ENCODE data around the gene CDON. TPM values are rescaled to one million over a fixed set of nuclear protein-coding genes. Genes with fewer than 3 reads are reported as not detected.

The CDON gene
- total RNA-seq, 2 donors from 2014 or later, result 2.3 to 10.5 TPM

DNA sequence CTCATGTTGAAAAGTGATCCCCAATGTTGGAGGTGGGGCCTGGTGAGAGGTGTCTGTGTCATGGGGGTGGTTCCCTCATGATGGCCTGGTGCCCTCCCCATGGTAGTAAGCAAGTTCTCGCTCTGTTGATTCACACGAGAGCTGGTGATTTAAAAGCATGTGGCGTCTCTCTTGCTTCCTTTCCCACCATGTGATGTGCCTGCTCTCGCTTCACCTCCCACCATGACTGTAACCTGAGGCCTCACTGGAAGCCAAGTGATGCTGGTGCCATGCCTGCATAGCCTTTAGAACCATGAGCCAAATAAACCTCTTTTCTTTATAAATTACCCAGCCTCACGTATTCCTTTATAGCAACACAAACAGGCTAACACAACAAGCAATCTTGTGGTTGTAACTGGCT, 64.4 kb downstream of the CDON start:
- H3K9me3 ChIP-seq, result no peaks in the 10 kb centered on the region
- intact Hi-C loops (cut with DNase I), result no loop called here
- H3K27me3 ChIP-seq, result no peaks in the 10 kb centered on the region
- TF ChIP-seq, protein P1, sequence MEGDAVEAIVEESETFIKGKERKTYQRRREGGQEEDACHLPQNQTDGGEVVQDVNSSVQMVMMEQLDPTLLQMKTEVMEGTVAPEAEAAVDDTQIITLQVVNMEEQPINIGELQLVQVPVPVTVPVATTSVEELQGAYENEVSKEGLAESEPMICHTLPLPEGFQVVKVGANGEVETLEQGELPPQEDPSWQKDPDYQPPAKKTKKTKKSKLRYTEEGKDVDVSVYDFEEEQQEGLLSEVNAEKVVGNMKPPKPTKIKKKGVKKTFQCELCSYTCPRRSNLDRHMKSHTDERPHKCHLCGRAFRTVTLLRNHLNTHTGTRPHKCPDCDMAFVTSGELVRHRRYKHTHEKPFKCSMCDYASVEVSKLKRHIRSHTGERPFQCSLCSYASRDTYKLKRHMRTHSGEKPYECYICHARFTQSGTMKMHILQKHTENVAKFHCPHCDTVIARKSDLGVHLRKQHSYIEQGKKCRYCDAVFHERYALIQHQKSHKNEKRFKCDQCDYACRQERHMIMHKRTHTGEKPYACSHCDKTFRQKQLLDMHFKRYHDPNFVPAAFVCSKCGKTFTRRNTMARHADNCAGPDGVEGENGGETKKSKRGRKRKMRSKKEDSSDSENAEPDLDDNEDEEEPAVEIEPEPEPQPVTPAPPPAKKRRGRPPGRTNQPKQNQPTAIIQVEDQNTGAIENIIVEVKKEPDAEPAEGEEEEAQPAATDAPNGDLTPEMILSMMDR (IDR thresholded peaks at IDR 0.05), result no peak
- H3K4me1 ChIP-seq, result no peaks in the 10 kb centered on the region
- no peak overlapping the region for H3K9ac ChIP-seq (ENCODE audit: low read depth in 2 of 2, low read length in 2 of 2)
- no peaks in the 10 kb centered on the region for H3K36me3 ChIP-seq
- no peak overlapping the region for H3K27ac ChIP-seq
- no peak for DNase-seq
- H3K4me3 ChIP-seq, result no peak overlapping the region

DNA sequence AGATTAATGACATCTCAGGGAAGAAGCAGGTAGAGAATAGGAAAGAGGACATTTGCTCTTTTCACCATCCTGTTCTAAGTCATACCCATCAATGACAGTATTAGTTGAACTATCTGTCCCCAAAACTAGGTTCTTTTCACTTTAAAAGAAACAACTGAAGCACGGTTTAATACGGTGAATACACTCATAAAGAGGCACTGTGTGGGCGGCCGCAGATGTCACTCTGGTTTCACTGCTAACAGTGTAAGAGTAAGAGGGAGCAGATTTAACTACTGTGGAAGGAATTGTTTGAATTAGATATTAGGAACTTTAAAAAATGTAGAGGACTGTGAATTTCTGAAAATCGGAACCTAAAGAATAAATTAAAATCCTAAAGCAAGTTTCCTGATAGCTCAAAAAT, 67.4 kb downstream of the CDON start:
- Histone ChIP-seq H3K9ac (ENCODE audit: low read depth in 2 of 2, low read length in 2 of 2) (no peak overlapping the region), H3K9me3 (no peaks in the 10 kb centered on the region), H3K4me1 (no peaks in the 10 kb centered on the region), H3K4me3 (no peak overlapping the region), H3K27me3 (no peaks in the 10 kb centered on the region), H3K27ac (no peak overlapping the region), H3K36me3 (no peaks in the 10 kb centered on the region)
- DNase-seq, result no peak
- TF ChIP-seq, protein P1 (IDR thresholded peaks at IDR 0.05), result no peak
- intact Hi-C loops (cut with DNase I), result no loop called here

DNA sequence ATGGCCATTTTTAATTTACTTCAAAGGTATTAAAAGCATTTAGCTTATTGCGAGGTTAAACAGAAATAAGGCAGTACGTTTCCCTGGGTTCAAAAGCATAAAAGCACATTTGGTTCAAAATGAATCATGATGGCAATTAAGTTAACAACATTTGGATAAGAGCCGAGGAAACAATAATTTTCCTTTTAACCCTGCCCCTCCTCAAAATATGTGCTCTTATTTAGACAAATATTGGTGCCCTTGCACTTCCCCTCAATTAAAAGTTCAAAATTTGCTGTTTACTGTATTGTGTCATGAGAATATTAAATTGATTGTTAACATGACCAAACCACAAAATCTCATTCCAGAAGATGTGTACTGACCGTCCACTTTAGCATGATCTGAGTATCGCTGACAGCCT, 68.2 kb downstream of the CDON start:
- Histone ChIP-seq H3K27me3 (no peaks in the 10 kb centered on the region), H3K4me1 (no peaks in the 10 kb centered on the region), H3K9ac (ENCODE audit: low read depth in 2 of 2, low read length in 2 of 2) (no peak overlapping the region), H3K4me3 (no peak overlapping the region), H3K36me3 (no peaks in the 10 kb centered on the region), H3K27ac (no peak overlapping the region), H3K9me3 (no peaks in the 10 kb centered on the region)
- intact Hi-C loops (cut with DNase I), result no loop called here
- no peak for DNase-seq
- TF ChIP-seq, protein P1 (IDR thresholded peaks at IDR 0.05), result no peak

DNA sequence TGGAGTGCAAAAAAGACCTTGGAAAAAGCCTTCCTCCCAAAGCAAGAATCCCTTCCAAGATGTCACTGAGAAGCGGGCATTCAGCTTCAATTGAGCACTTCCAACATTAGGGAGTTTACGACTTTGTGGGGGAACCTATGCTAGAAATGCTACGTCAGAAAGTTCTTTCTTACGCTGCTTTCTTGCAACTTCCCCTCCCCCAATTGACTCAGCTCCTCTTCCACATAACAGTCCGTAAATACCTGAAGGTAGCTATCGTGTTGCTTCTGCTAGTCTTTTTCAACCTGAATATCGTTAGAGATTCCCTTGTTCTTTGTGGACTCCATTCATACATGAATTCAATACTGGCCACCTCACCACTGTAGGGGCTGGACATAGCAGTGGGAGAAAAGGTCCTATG, 69.8 kb downstream of the CDON start:
- Histone ChIP-seq H3K27ac (no peak overlapping the region), H3K9ac (ENCODE audit: low read depth in 2 of 2, low read length in 2 of 2) (no peak overlapping the region), H3K4me1 (no peaks in the 10 kb centered on the region), H3K9me3 (no peaks in the 10 kb centered on the region), H3K4me3 (no peak overlapping the region), H3K36me3 (no peaks in the 10 kb centered on the region), H3K27me3 (no peaks in the 10 kb centered on the region)
- no peak for DNase-seq
- TF ChIP-seq, protein P1 (IDR thresholded peaks at IDR 0.05), result no peak
- intact Hi-C loops (cut with DNase I), result no loop called here

DNA sequence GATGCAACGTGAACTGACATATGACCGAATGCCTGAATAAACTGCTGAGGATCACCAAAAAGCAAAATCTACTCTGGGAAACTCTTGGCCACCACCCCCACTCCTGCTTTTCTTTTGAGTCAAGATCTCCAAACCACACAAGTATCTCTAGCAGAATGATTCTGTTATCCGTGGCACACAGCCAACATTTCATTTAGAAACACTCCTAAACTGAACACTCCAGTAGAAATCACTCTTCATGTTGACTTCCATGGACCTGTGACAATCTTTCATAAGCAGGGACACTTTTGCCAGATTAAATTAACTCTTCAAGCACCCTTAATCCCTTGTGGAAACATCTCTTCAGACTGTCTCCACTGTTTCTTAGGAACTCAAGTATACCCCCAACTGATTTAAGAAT, 72.4 kb downstream of the CDON start:
- no peaks in the 10 kb centered on the region for H3K9me3 ChIP-seq
- H3K36me3 ChIP-seq, result no peaks in the 10 kb centered on the region
- no peak overlapping the region for H3K4me3 ChIP-seq
- no peak for DNase-seq
- H3K4me1 ChIP-seq, result no peaks in the 10 kb centered on the region
- no peak overlapping the region for H3K27ac ChIP-seq
- intact Hi-C loops (cut with DNase I), result no loop called here
- H3K9ac ChIP-seq (ENCODE audit: low read depth in 2 of 2, low read length in 2 of 2), result no peak overlapping the region
- TF ChIP-seq, protein P1 (IDR thresholded peaks at IDR 0.05), result no peak
- H3K27me3 ChIP-seq, result no peaks in the 10 kb centered on the region
